HG03064 (cell line): ENCODE measurements around the gene SCLT1.
"Not testable (repeated sequence)": the region's sequence is repeated elsewhere in the genome, so short reads cannot be mapped to it uniquely, and the experiment has no call there.

ENCODE experiments used
- ATAC-seq: cut with Tn5 transposase; IDR thresholded peaks from one replicate; pipeline ENCODE4 v1.9.1; 2021; ENCODE audit warnings: low read depth; ENCODE audit not compliant: unreplicated experiment

Gene SCLT1

GRCh38 chr4:129080129-129080528 lies 13.2 kb downstream of the SCLT1 start:
- no peak for ATAC-seq

- ATAC-seq = no peak
Measured at GRCh38 chr4:129077326-129077725, 16.0 kb downstream of the SCLT1 start.

GRCh38 chr4:129069537-129069936 lies 23.8 kb downstream of the SCLT1 start:
- not testable (repeated sequence) for ATAC-seq

GRCh38 chr4:129064717-129065116 lies 28.6 kb downstream of the SCLT1 start:
- no peak for ATAC-seq

GRCh38 chr4:129063640-129064039 lies 29.7 kb downstream of the SCLT1 start:
- no peak for ATAC-seq

GRCh38 chr4:129062580-129062979 lies 30.8 kb downstream of the SCLT1 start:
- no peak for ATAC-seq

GRCh38 chr4:129059028-129059427 lies 34.3 kb downstream of the SCLT1 start:
- no peak for ATAC-seq

GRCh38 chr4:129046055-129046959 lies 47.0 kb downstream of the SCLT1 start:
- ATAC-seq = no peak

GRCh38 chr4:129043523-129043922 lies 49.8 kb downstream of the SCLT1 start:
- no peak for ATAC-seq

GRCh38 chr4:129040471-129040870 lies 52.9 kb downstream of the SCLT1 start:
- ATAC-seq = no peak

GRCh38 chr4:129037093-129037492 lies 56.2 kb downstream of the SCLT1 start:
- ATAC-seq = no peak

GRCh38 chr4:129014566-129015509 lies 78.5 kb downstream of the SCLT1 start:
- no peak for ATAC-seq

- no peak for ATAC-seq
Measured at GRCh38 chr4:129008096-129008495, 85.2 kb downstream of the SCLT1 start.

- no peak for ATAC-seq
Measured at GRCh38 chr4:128986908-128987307, 106.4 kb downstream of the SCLT1 start.

GRCh38 chr4:128986019-128986418 lies 107.3 kb downstream of the SCLT1 start:
- ATAC-seq = no peak

GRCh38 chr4:128983771-128984485 lies 109.4 kb downstream of the SCLT1 start:
- ATAC-seq = no peak

- ATAC-seq = no peak
Measured at GRCh38 chr4:128981377-128981776, 112.0 kb downstream of the SCLT1 start.

- ATAC-seq = no peak
Measured at GRCh38 chr4:128980816-128981326, 112.5 kb downstream of the SCLT1 start.

- ATAC-seq = no peak
Measured at GRCh38 chr4:128979934-128980333, 113.4 kb downstream of the SCLT1 start.

GRCh38 chr4:128978985-128979384 lies 114.4 kb downstream of the SCLT1 start:
- no peak for ATAC-seq
